Progenitor cell of endocrine pancreas (in vitro differentiated cells): ENCODE data around the gene SYT8. TPM values are rescaled to one million over a fixed set of nuclear protein-coding genes. Genes with fewer than 3 reads are reported as not detected.

Experiments used
- DNase-seq: peaks from one replicate; pipeline ENCODE4 v3.0.0; 2021; ENCODE audit warnings: low spot score; ENCODE audit not compliant: unreplicated experiment
- H3K27ac Mint-ChIP-seq: 2 replicates; pipeline ENCODE4 v1.8.0; 2021; ENCODE audit warnings: mild to moderate bottlenecking, moderate library complexity, mixed read lengths
- H3K27me3 Mint-ChIP-seq: 2 replicates; pipeline ENCODE4 v1.8.0; 2021; ENCODE audit warnings: mixed read lengths
- H3K36me3 Mint-ChIP-seq: 2 replicates; pipeline ENCODE4 v1.8.0; 2022; ENCODE audit warnings: mixed read lengths; ENCODE audit not compliant: insufficient read depth
- H3K4me1 Mint-ChIP-seq: 2 replicates; pipeline ENCODE4 v1.8.0; 2021; ENCODE audit warnings: low read depth, mixed read lengths
- H3K4me3 Mint-ChIP-seq: 2 replicates; pipeline ENCODE4 v1.8.0; 2021; ENCODE audit warnings: low read depth, mild to moderate bottlenecking, moderate library complexity, mixed read lengths
- H3K9me3 Mint-ChIP-seq: 2 replicates; pipeline ENCODE4 v1.8.0; 2021; ENCODE audit warnings: low read depth, mixed read lengths
- CTCF ChIP-seq: fragments of 200-600 bp; sonication (generic); IDR thresholded peaks from one replicate; pipeline ENCODE4 v1.5.0; 2021; ENCODE audit warnings: antibody characterized with exemption, mild to moderate bottlenecking; ENCODE audit not compliant: unreplicated experiment
- total RNA-seq: library from RNA; stranded (reverse); gene quantifications from 2 replicates; pipeline ENCODE4 v1.2.1, GENCODE V29; 2021

Gene SYT8
- total RNA-seq, 1 donor from 2014 or later = 1.5 TPM

GRCh38 chr11:1834062-1834610 lies 654 bp upstream of the SYT8 start:
- no peak for DNase-seq
- H3K4me3 Mint-ChIP-seq = no peak overlapping the region
- no peaks in the 10 kb centered on the region for H3K36me3 Mint-ChIP-seq
- no peaks in the 10 kb centered on the region for H3K27me3 Mint-ChIP-seq
- H3K27ac Mint-ChIP-seq = peak overlapping the region; percentile 94
- no peak for TF ChIP-seq CTCF
- H3K9me3 Mint-ChIP-seq = no peaks in the 10 kb centered on the region
- H3K4me1 Mint-ChIP-seq = peaks cover 21% of the 10 kb centered on the region

GRCh38 chr11:1835671-1836010 lies 851 bp downstream of the SYT8 start:
- no peak for TF ChIP-seq CTCF
- no peaks in the 10 kb centered on the region for H3K27me3 Mint-ChIP-seq
- no peak for DNase-seq
- no peaks in the 10 kb centered on the region for H3K36me3 Mint-ChIP-seq
- H3K4me3 Mint-ChIP-seq = no peak overlapping the region
- H3K9me3 Mint-ChIP-seq = no peaks in the 10 kb centered on the region
- H3K27ac Mint-ChIP-seq = no peak overlapping the region
- H3K4me1 Mint-ChIP-seq = peaks cover 18% of the 10 kb centered on the region

GRCh38 chr11:1836011-1836945 lies 1.5 kb downstream of the SYT8 start:
- Mint-ChIP-seq H3K27ac (no peak overlapping the region), H3K36me3 (no peaks in the 10 kb centered on the region), H3K27me3 (no peaks in the 10 kb centered on the region), H3K4me3 (no peak overlapping the region), H3K4me1 (peaks cover 13% of the 10 kb centered on the region), H3K9me3 (no peaks in the 10 kb centered on the region)
- DNase-seq = no peak
- TF ChIP-seq CTCF = no peak

GRCh38 chr11:1837171-1838076 lies 2.6 kb downstream of the SYT8 start:
- TF ChIP-seq CTCF = peak; percentile 89
- Mint-ChIP-seq H3K9me3 (no peaks in the 10 kb centered on the region), H3K27me3 (no peaks in the 10 kb centered on the region), H3K36me3 (no peaks in the 10 kb centered on the region), H3K4me1 (peaks cover 10% of the 10 kb centered on the region), H3K4me3 (no peak overlapping the region), H3K27ac (no peak overlapping the region)
- DNase-seq = peak; percentile 75

- no peaks in the 10 kb centered on the region for H3K9me3 Mint-ChIP-seq
- no peak overlapping the region for H3K27ac Mint-ChIP-seq
- H3K4me1 Mint-ChIP-seq = peaks cover 10% of the 10 kb centered on the region
- H3K27me3 Mint-ChIP-seq = no peaks in the 10 kb centered on the region
- no peak for TF ChIP-seq CTCF
- H3K36me3 Mint-ChIP-seq = no peaks in the 10 kb centered on the region
- H3K4me3 Mint-ChIP-seq = no peak overlapping the region
- no peak for DNase-seq
These were observed 3.3 kb downstream of the SYT8 start for GRCh38 chr11:1838077-1838425.
